ENCODE measurements around the gene LONP2.

GRCh38 chr16:48292452-48292851 is 48.4 kb downstream of the LONP2 start:
- TF ChIP-seq CTCF (IDR thresholded peaks at IDR 0.05 in 8 of 11, conservative IDR thresholded peaks at IDR 0.05 in 3 of 11), result no peak
- TF ChIP-seq POLR2A (IDR thresholded peaks at IDR 0.05), result no peak
- TF ChIP-seq POLR2AphosphoS5 (IDR thresholded peaks at IDR 0.05), result no peak

Measured in spleen (tissue), 7 donors.